Uterus (tissue), 2 donors: Measurements from ENCODE around the gene SPECC1.

Source experiments
- POLR2A ChIP-seq, 2 donors: fragments of 450-650 bp; IDR thresholded peaks; one replicate each; pipeline ENCODE4 v1.6.1; 2016; ENCODE audit warnings: antibody characterized with exemption in 2 of 2, mild to moderate bottlenecking in 1 of 2, moderate library complexity in 1 of 2
- TF ChIP-seq, protein P1 (sequence below), 4 experiments: fragments of 200-600 bp in 2 of 4; fragments of 450-650 bp in 2 of 4; sonication (generic) in 2 of 4; IDR thresholded peaks; one replicate each; pipeline ENCODE4 v1.5.1; 2016 to 2019; ENCODE audit warnings: antibody characterized with exemption in 4 of 4, mild to moderate bottlenecking in 2 of 4, moderate library complexity in 1 of 4

DNA sequence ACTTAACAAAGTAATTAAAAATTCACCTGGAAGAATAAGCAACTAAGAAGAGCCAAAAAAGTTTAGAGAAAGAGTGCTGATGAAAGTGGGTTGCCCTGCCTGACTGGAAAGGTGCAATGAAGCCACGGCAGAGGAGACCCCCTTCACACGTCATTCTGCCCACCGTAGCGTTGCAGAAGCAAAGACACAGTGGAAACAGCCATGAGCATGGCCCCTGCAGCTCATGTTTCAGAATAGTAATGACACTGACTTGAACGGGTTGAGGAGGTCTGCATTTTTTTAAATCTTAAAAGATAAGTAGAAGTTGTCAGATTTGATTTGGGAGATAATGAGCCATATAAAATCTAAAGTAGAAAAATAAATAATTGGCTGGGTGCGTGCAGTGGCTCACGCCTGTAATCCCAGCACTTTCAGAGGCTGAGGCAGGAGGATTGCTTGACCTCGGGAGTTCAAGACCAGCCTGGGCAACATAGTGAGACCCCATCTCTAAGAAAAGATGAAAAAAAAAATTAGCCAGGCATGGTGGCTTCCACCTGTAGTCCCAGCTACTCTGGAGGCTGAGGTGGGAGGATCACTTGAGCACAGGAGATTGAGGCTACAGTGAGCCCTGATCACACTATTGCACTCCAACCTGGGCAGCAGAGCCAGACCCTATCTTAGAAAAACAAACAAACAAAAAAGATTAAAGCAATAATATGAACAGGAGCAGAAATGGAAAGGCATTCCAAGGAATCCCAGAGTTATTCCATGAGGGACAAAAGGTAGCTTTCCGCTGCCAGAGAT, 273.6 kb downstream of the SPECC1 start:
- TF ChIP-seq POLR2A (IDR thresholded peaks at IDR 0.05) = no peak
- TF ChIP-seq, protein P1, sequence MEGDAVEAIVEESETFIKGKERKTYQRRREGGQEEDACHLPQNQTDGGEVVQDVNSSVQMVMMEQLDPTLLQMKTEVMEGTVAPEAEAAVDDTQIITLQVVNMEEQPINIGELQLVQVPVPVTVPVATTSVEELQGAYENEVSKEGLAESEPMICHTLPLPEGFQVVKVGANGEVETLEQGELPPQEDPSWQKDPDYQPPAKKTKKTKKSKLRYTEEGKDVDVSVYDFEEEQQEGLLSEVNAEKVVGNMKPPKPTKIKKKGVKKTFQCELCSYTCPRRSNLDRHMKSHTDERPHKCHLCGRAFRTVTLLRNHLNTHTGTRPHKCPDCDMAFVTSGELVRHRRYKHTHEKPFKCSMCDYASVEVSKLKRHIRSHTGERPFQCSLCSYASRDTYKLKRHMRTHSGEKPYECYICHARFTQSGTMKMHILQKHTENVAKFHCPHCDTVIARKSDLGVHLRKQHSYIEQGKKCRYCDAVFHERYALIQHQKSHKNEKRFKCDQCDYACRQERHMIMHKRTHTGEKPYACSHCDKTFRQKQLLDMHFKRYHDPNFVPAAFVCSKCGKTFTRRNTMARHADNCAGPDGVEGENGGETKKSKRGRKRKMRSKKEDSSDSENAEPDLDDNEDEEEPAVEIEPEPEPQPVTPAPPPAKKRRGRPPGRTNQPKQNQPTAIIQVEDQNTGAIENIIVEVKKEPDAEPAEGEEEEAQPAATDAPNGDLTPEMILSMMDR (IDR thresholded peaks at IDR 0.05) = no peak
